Suppressor macrophage treated with lipopolysaccharide for 1 hour (primary cell): ENCODE results near the gene IFITM10.
"Not testable (repeated sequence)": the region's sequence is repeated elsewhere in the genome, so short reads cannot be mapped to it uniquely, and the experiment has no call there.

Experiments used
- DNase-seq, 3 donors: peaks; one replicate each; pipeline ENCODE4 v3.0.0-alpha.2; 2020 to 2022

The IFITM10 gene

GRCh38 chr11:1705126-1706052, 45.0 kb downstream of the IFITM10 start:
- DNase-seq, result peak; percentile 19 to 43 (median 29)

- DNase-seq, result no peak
Observed at GRCh38 chr11:1703146-1703545, 47.2 kb downstream of the IFITM10 start.

GRCh38 chr11:1702506-1702905, 47.9 kb downstream of the IFITM10 start:
- DNase-seq, result no peak

- DNase-seq, result no peak
Observed at GRCh38 chr11:1701091-1701807, 49.1 kb downstream of the IFITM10 start.

GRCh38 chr11:1699771-1700170, 50.6 kb downstream of the IFITM10 start:
- no peak for DNase-seq

- no peak for DNase-seq
Observed at GRCh38 chr11:1696608-1697570, 53.5 kb downstream of the IFITM10 start, which contains the start of gene KRTAP5-6. Gene KRTAP5-6 (plus strand): TSS chr11:1697195. CDS start chr11:1697246, 51 bp downstream.

- no peak for DNase-seq
Observed at GRCh38 chr11:1695548-1696108, 54.8 kb downstream of the IFITM10 start.

- no peak for DNase-seq
Observed at GRCh38 chr11:1694846-1695547, 55.4 kb downstream of the IFITM10 start.

GRCh38 chr11:1694064-1694845, 56.1 kb downstream of the IFITM10 start:
- peak; percentile 90 to 97 (median 95) for DNase-seq

GRCh38 chr11:1693327-1694063, 56.9 kb downstream of the IFITM10 start:
- peak; percentile 69 to 87 (median 76) for DNase-seq

GRCh38 chr11:1692708-1693326, 57.6 kb downstream of the IFITM10 start:
- DNase-seq, result no peak

GRCh38 chr11:1691878-1692707, 58.3 kb downstream of the IFITM10 start:
- DNase-seq, result no peak

GRCh38 chr11:1691026-1691877, 59.1 kb downstream of the IFITM10 start:
- no peak for DNase-seq

- no peak for DNase-seq
Observed at GRCh38 chr11:1690167-1691025, 60.0 kb downstream of the IFITM10 start.

GRCh38 chr11:1689250-1690166, 60.9 kb downstream of the IFITM10 start:
- not testable (repeated sequence) for DNase-seq
